CD4-positive, alpha-beta T cell treated with Interleukin-12 subunit alpha and Interleukin-12 subunit beta, for 1 hour (primary cell): Measurements from ENCODE around the gene LCN12.

ENCODE experiments used
- DNase-seq: peaks from one replicate; pipeline ENCODE4 v3.0.0-alpha.2; 2020

LCN12 gene

GRCh38 chr9:136927343-136928271 is 24.5 kb upstream of the LCN12 start:
- DNase-seq = no peak

GRCh38 chr9:136928591-136928990 is 23.5 kb upstream of the LCN12 start:
- DNase-seq = no peak

GRCh38 chr9:136930014-136930413 is 22.1 kb upstream of the LCN12 start:
- DNase-seq = no peak

- DNase-seq = no peak
These were observed 20.4 kb upstream of the LCN12 start for GRCh38 chr9:136931611-136932130.

GRCh38 chr9:136934277-136934676 is 17.8 kb upstream of the LCN12 start:
- DNase-seq = no peak

GRCh38 chr9:136935651-136936050 is 16.4 kb upstream of the LCN12 start:
- DNase-seq = no peak

- no peak for DNase-seq
These were observed 15.4 kb upstream of the LCN12 start for GRCh38 chr9:136936645-136937170.

- DNase-seq = no peak
These were observed 14.7 kb upstream of the LCN12 start for GRCh38 chr9:136937186-136938001.

GRCh38 chr9:136939431-136939995 is 12.6 kb upstream of the LCN12 start:
- no peak for DNase-seq

GRCh38 chr9:136939996-136940525 is 12.0 kb upstream of the LCN12 start:
- DNase-seq = no peak

- no peak for DNase-seq
These were observed 11.4 kb upstream of the LCN12 start for GRCh38 chr9:136940526-136941230.

GRCh38 chr9:136941231-136942111 is 10.6 kb upstream of the LCN12 start:
- no peak for DNase-seq

- no peak for DNase-seq
These were observed 9.8 kb upstream of the LCN12 start for GRCh38 chr9:136942112-136942880.

GRCh38 chr9:136942881-136943230 is 9.2 kb upstream of the LCN12 start:
- DNase-seq = no peak

- DNase-seq = peak; percentile 17
These were observed 8.5 kb upstream of the LCN12 start for GRCh38 chr9:136943291-136944211.

- no peak for DNase-seq
These were observed 7.9 kb upstream of the LCN12 start for GRCh38 chr9:136944212-136944518.

GRCh38 chr9:136944519-136945332 is 7.3 kb upstream of the LCN12 start, which contains the start of the genes C8G and FBXW5:
Gene C8G (plus strand): TSS chr9:136945243. CDS start chr9:136945321, 78 bp downstream.
Gene FBXW5 (minus strand): TSS chr9:136944738. CDS start chr9:136944083, 655 bp downstream.
- DNase-seq = peak; percentile 95
